WERI-Rb-1 (cell line): ENCODE results near the gene KLF18.
"Not testable (repeated sequence)": the region's sequence is repeated elsewhere in the genome, so short reads cannot be mapped to it uniquely, and the experiment has no call there.

Experiments
- DNase-seq: peaks from one replicate; pipeline ENCODE4 v3.0.0-alpha.2; 2020
- H3K27ac ChIP-seq: fragments of 250-450 bp; sonication (Bioruptor Pico); 2 replicates; pipeline ENCODE4 v1.5.1; 2020; ENCODE audit warnings: mild to moderate bottlenecking, moderate library complexity
- H3K27me3 ChIP-seq: fragments of 250-450 bp; sonication (Bioruptor Pico); 2 replicates; pipeline ENCODE4 v1.5.1; 2021; ENCODE audit warnings: mild to moderate bottlenecking, low read depth, moderate library complexity; ENCODE audit not compliant: insufficient read depth, severe bottlenecking
- H3K36me3 ChIP-seq: fragments of 250-450 bp; sonication (Bioruptor Pico); 2 replicates; pipeline ENCODE4 v1.5.1; 2020; ENCODE audit warnings: mild to moderate bottlenecking, moderate library complexity
- H3K4me3 ChIP-seq: 2 replicates; pipeline ENCODE4 v1.5.1; 2011; ENCODE audit warnings: low read depth, mild to moderate bottlenecking, control low read depth, low read length
- H3K9me3 ChIP-seq: fragments of 250-450 bp; sonication (Bioruptor Pico); 2 replicates; pipeline ENCODE4 v1.5.1; 2021; ENCODE audit warnings: mild to moderate bottlenecking, moderate library complexity; ENCODE audit not compliant: severe bottlenecking
- TF ChIP-seq, protein P1 (sequence below): IDR thresholded peaks from 2 replicates; pipeline ENCODE4 v1.5.1; 2011; ENCODE audit warnings: low read depth, mild to moderate bottlenecking, control low read depth, inconsistent platforms, low read length

Gene KLF18

DNA sequence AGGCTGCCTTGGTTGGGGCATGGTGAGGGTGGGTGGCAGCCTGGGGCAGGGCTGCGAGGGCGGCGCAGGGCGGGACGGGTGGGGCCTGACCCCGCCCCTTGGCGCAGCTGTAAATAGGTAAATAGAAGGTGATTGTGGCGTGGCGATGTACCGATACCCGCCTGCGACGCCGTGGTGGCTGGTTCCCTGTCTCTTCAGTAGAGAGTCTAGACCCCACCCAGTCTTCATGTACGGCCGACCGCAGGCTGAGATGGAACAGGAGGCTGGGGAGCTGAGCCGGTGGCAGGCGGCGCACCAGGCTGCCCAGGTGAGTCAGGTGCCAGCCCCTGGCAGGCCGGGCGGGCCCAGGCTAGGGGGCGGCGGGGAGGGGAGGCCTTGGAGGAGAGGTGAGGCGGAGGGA lies 22.7 kb downstream of the KLF18 start, which contains the start of gene KLF17:
Gene KLF17, plus strand, starts transcription at position 140 of the 400 bp plus-strand sequence. Its CDS starts 87 bp downstream, at position 227.
- Histone ChIP-seq H3K9me3 (no peaks in the 10 kb centered on the region), H3K27ac (no peak within 1 kb of the TSS), H3K36me3 (no peaks in the 10 kb centered on the region), H3K4me3 (no peak within 1 kb of the TSS), H3K27me3 (no peaks in the 10 kb centered on the region)
- DNase-seq: no peak
- TF ChIP-seq, protein P1, sequence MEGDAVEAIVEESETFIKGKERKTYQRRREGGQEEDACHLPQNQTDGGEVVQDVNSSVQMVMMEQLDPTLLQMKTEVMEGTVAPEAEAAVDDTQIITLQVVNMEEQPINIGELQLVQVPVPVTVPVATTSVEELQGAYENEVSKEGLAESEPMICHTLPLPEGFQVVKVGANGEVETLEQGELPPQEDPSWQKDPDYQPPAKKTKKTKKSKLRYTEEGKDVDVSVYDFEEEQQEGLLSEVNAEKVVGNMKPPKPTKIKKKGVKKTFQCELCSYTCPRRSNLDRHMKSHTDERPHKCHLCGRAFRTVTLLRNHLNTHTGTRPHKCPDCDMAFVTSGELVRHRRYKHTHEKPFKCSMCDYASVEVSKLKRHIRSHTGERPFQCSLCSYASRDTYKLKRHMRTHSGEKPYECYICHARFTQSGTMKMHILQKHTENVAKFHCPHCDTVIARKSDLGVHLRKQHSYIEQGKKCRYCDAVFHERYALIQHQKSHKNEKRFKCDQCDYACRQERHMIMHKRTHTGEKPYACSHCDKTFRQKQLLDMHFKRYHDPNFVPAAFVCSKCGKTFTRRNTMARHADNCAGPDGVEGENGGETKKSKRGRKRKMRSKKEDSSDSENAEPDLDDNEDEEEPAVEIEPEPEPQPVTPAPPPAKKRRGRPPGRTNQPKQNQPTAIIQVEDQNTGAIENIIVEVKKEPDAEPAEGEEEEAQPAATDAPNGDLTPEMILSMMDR: no peak

DNA sequence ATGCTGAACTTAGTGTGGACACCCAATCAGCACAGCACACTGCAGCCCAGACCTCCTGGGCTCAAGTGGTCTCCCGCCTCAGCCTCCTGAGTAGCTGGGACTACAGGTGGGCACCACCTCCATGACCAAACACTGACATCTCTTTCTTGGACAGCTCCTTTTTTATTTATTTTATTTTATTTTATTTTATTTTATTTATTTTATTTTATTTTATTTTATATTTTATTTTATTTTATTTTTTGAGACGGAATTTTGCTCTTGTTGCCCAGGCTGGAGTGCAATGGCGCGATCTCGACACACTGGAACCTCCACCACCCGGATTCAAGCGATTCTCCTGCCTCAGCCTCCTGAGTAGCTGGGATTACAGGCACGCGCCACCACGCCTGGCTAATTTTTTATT lies 24.2 kb downstream of the KLF18 start:
- not testable (repeated sequence) for H3K4me3 ChIP-seq, DNase-seq, H3K27ac ChIP-seq, H3K9me3 ChIP-seq, H3K36me3 ChIP-seq, H3K27me3 ChIP-seq

DNA sequence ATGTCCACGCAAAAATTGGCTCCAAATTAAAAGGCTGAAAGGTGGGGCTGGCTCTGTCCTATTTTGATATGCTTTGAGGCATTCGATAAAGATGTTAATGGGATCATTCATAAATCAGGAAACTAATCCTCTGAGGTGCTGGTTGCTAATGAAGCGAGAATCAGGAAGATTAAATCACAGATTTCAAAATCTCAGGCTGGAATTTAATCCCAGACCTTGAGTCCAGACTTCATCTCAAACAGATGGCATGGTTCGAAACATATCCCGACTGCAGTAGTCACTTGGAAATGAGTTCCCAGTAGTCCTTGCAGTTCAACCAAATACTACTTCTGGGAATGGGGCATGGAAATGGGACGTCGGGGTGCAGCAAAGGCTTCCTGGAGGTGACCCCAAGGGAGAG lies 27.3 kb downstream of the KLF18 start:
- Histone ChIP-seq H3K4me3 (no peak overlapping the region), H3K9me3 (no peaks in the 10 kb centered on the region), H3K27ac (peak overlapping the region; percentile 64), H3K27me3 (no peaks in the 10 kb centered on the region), H3K36me3 (no peaks in the 10 kb centered on the region)
- peak; percentile 42 for DNase-seq
- TF ChIP-seq, protein P1: no peak

DNA sequence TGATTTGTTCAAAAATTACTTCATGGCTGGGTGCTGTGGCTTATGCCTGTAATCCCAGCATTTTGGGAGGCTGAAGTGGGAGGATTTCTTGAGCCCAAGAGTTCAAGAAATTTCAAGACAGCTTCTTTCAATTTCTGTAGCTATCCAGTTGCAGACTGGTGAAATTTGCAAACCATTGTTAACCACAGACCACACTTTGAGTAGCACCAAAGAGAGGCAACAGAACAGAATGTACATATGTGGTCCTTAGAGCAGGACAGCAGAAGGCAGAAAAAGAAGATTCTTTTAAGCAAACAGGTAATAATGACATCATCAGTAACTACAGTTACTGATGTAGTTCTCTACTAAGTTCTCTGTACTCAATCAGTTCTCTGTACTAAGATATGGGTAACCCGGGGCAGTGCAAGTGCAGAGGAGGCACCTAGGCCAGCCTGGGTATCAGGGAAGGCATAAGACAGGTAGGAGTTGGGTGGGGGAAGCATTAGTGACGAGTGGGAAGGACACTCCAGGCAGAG lies 28.3 kb downstream of the KLF18 start:
- H3K36me3 ChIP-seq: no peaks in the 10 kb centered on the region
- no peaks in the 10 kb centered on the region for H3K9me3 ChIP-seq
- H3K4me3 ChIP-seq: no peak overlapping the region
- H3K27me3 ChIP-seq: no peaks in the 10 kb centered on the region
- DNase-seq: no peak
- TF ChIP-seq, protein P1: no peak
- peak overlapping the region; percentile 27 for H3K27ac ChIP-seq

DNA sequence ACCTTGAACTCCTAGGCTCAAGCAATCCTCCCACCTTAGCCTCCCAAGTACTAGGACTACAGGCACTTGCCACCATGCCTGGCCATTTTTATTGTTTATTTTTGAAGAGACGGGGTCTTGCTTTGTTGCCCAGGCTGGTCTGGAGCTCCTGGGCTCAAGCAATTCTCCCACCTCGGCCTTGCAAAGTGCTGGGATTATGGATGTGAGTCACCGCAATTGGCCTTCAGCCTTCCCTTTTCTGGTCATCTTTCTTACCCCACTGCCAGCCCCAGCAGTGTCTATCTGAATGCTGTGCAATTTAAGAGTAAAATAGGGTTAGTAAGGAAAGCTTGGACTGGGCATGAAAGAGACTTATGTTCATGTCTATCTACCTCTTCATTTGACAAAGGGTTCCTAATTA lies 28.9 kb downstream of the KLF18 start:
- DNase-seq: no peak
- Histone ChIP-seq H3K27me3 (no peaks in the 10 kb centered on the region), H3K27ac (no peak overlapping the region), H3K4me3 (no peak overlapping the region), H3K9me3 (no peaks in the 10 kb centered on the region), H3K36me3 (no peaks in the 10 kb centered on the region)
- TF ChIP-seq, protein P1: no peak

DNA sequence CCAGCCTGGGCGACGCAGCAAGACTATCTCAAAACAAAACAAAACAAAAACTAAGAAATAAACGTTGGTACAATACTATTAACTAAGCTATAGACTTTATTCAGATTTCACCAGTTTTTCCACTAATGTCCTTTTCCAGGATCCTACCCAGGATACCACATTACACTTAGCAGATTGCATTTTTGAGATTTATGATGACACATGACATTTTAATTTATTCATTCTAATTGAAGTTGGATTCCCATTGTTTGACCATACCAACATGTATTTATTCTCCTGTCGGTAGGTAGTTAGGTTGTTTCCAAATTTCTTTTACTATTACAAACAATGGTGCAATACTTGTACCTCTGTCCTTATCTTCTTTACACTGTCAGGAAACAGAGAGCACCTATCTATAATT lies 29.6 kb downstream of the KLF18 start:
- no peak for DNase-seq
- Histone ChIP-seq H3K9me3 (no peaks in the 10 kb centered on the region), H3K27ac (no peak overlapping the region), H3K27me3 (no peaks in the 10 kb centered on the region), H3K4me3 (no peak overlapping the region), H3K36me3 (no peaks in the 10 kb centered on the region)
- TF ChIP-seq, protein P1: no peak
